C4-2B (cell line): ENCODE results near the gene OR52E2.

Source experiments
- CTCF ChIP-seq: fragments of 450-650 bp; conservative IDR thresholded peaks from 2 replicates; pipeline ENCODE4 v1.5.1; 2017; ENCODE audit warnings: mild to moderate bottlenecking
- ZFX ChIP-seq: fragments of 450-650 bp; IDR thresholded peaks from 2 replicates; pipeline ENCODE4 v1.6.1; 2017

- TF ChIP-seq CTCF (no peak), ZFX (no peak)
These were observed 12.6 kb downstream of the OR52E2 start for GRCh38 chr11:5046754-5047330.
